K562 (cell line): Measurements from ENCODE around the gene THSD8. TPM values are rescaled to one million over a fixed set of nuclear protein-coding genes. Genes with fewer than 3 reads are reported as not detected.

Experiments used
- CBX3 ChIP-seq, 2 experiments: IDR thresholded peaks; 1 replicate in 1 of 2; 2 replicates in 1 of 2; pipeline ENCODE4 v1.6.1; 2012; ENCODE audit warnings: inconsistent platforms in 2 of 2, low read length in 2 of 2, borderline replicate concordance in 1 of 2, control low read depth in 1 of 2
- FOXA3 ChIP-seq, 2 experiments: fragments of 450-650 bp in 1 of 2; sonication (generic) in 1 of 2; formaldehyde crosslinking; IDR thresholded peaks in 1 of 2; conservative IDR thresholded peaks in 1 of 2; 2 replicates each; pipeline versions ENCODE4 v1.4.0 to v1.8.0; 2020 to 2022; ENCODE audit warnings: mild to moderate bottlenecking in 2 of 2, missing genetic modification reagents in 1 of 2
- KLF6 ChIP-seq: fragments of 250-450 bp; sonication (Bioruptor Pico); IDR thresholded peaks from 2 replicates; pipeline ENCODE4 v1.4.0; 2020; ENCODE audit warnings: mild to moderate bottlenecking, moderate library complexity, borderline replicate concordance
- MTA1 ChIP-seq: fragments of 450-650 bp; IDR thresholded peaks from 2 replicates; pipeline ENCODE4 v1.6.1; 2017; ENCODE audit warnings: borderline replicate concordance
- MYNN ChIP-seq, 2 experiments: sonication (generic); formaldehyde crosslinking in 1 of 2; IDR thresholded peaks; 2 replicates each; pipeline versions ENCODE4 v1.5.0 to v1.6.1; 2016 to 2020; ENCODE audit warnings: antibody characterized with exemption in 1 of 2, missing genetic modification reagents in 1 of 2
- POLR2AphosphoS5 ChIP-seq: IDR thresholded peaks from 2 replicates; pipeline ENCODE4 v1.6.1; 2011; ENCODE audit warnings: mild to moderate bottlenecking, low read depth, low read length, moderate library complexity; ENCODE audit not compliant: control insufficient read depth, insufficient read depth
- RAD21 ChIP-seq, 2 experiments: fragments of 250-450 bp in 1 of 2; fragments of 450-650 bp in 1 of 2; sonication (Bioruptor Pico) in 1 of 2; formaldehyde crosslinking in 1 of 2; IDR thresholded peaks in 1 of 2; conservative IDR thresholded peaks in 1 of 2; 2 replicates each; pipeline versions ENCODE4 v1.4.0 to v1.8.0; 2020 to 2022; ENCODE audit warnings: mild to moderate bottlenecking in 2 of 2, moderate library complexity in 1 of 2
- ZNF134 ChIP-seq: fragments of 250-450 bp; sonication (Bioruptor Pico); conservative IDR thresholded peaks from 2 replicates; pipeline ENCODE4 v1.4.0; 2020
- ZNF707 ChIP-seq: fragments of 250-450 bp; sonication (Bioruptor Pico); conservative IDR thresholded peaks from 2 replicates; pipeline ENCODE4 v1.8.0; 2022; ENCODE audit warnings: inconsistent platforms, mild to moderate bottlenecking, moderate library complexity
- polyA plus RNA-seq, 8 experiments: library from polyadenylated mRNA; depleted of rRNA in 4 of 8; stranded (reverse) in 5 of 8; unstranded in 3 of 8; fragments of >200 nt; fragmentation: Nextera tagmentation in 2 of 8; fragmentation: Illumina TruSeq in 1 of 8; extraction: Ambion mirVana in 2 of 8; extraction: Trizol in 1 of 8; gene quantifications; 2 replicates each; pipeline versions ENCODE4 v1.2.1 to v1.2.3, GENCODE V29; 2011 to 2014; ENCODE audit warnings: inconsistent platforms in 1 of 8, missing spikeins in 1 of 8
- total RNA-seq, 7 experiments: library from RNA; depleted of rRNA in 6 of 7; stranded (reverse); fragments of >200 nt in 6 of 7; fragmentation: Illumina TruSeq in 2 of 7; extraction: Trizol in 2 of 7; gene quantifications; 2 replicates each; pipeline versions ENCODE4 v1.2.1 to v1.2.3, GENCODE V29; 2011 to 2021; ENCODE audit warnings: low replicate concordance in 1 of 7
- TF ChIP-seq, protein P1 (sequence below): fragments of 150-350 bp; IDR thresholded peaks from 2 replicates; pipeline ENCODE4 v1.6.1; 2014; ENCODE audit warnings: low read depth, mild to moderate bottlenecking, low read length, borderline replicate concordance
- TF ChIP-seq, protein P2 (sequence below): fragments of 450-650 bp; formaldehyde crosslinking; conservative IDR thresholded peaks from 2 replicates; pipeline ENCODE4 v1.4.0; 2022; ENCODE audit warnings: mild to moderate bottlenecking, missing genetic modification characterization
- TF ChIP-seq, protein P3 (sequence below), 2 experiments: IDR thresholded peaks; 2 replicates each; pipeline ENCODE4 v1.6.1; 2012; ENCODE audit warnings: improper control_type of control experiment in 2 of 2, low read depth in 2 of 2, low read length in 2 of 2, borderline replicate concordance in 1 of 2
- TF ChIP-seq, protein P4 (sequence below): fragments of 250-450 bp; sonication (Bioruptor Pico); IDR thresholded peaks from 2 replicates; pipeline ENCODE4 v1.4.0; 2020; ENCODE audit warnings: mild to moderate bottlenecking, moderate library complexity, borderline replicate concordance
- TF ChIP-seq, protein P5 (sequence below): sonication (generic); formaldehyde crosslinking; IDR thresholded peaks from 2 replicates; pipeline ENCODE4 v1.8.0; 2022; ENCODE audit warnings: missing genetic modification reagents, mild to moderate bottlenecking, moderate library complexity, borderline replicate concordance

THSD8 gene
- total and polyA plus RNA-seq, 9 of the 15 experiments (the other 6 are each of a cell fraction or from before 2014, with no cell fraction given): 8.4 to 42.4 (median 19.9) TPM; not detected in 2

DNA sequence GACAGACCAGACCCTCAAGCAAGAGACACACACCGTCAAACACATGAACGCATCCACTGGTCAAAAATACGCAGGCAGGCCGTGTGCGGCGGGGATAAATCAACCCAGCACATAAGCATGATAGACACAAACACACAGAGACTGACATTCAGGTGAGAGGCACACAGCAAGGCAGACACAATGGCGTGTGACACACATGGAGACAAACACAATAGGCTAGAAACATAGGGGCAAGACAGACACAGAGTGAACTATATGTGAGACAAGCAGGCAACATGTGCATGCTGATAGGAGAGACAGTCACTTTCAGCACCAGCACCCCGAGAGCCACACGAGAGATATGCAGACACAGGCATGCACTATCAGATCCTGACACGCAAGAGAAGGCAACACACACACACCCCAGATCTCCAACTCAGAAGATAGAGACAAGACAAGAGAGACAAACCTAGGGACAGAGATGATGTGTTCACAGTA lies 17.4 kb upstream of the THSD8 start (continued):
- TF ChIP-seq, protein P1, sequence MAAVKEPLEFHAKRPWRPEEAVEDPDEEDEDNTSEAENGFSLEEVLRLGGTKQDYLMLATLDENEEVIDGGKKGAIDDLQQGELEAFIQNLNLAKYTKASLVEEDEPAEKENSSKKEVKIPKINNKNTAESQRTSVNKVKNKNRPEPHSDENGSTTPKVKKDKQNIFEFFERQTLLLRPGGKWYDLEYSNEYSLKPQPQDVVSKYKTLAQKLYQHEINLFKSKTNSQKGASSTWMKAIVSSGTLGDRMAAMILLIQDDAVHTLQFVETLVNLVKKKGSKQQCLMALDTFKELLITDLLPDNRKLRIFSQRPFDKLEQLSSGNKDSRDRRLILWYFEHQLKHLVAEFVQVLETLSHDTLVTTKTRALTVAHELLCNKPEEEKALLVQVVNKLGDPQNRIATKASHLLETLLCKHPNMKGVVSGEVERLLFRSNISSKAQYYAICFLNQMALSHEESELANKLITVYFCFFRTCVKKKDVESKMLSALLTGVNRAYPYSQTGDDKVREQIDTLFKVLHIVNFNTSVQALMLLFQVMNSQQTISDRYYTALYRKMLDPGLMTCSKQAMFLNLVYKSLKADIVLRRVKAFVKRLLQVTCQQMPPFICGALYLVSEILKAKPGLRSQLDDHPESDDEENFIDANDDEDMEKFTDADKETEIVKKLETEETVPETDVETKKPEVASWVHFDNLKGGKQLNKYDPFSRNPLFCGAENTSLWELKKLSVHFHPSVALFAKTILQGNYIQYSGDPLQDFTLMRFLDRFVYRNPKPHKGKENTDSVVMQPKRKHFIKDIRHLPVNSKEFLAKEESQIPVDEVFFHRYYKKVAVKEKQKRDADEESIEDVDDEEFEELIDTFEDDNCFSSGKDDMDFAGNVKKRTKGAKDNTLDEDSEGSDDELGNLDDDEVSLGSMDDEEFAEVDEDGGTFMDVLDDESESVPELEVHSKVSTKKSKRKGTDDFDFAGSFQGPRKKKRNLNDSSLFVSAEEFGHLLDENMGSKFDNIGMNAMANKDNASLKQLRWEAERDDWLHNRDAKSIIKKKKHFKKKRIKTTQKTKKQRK: no peak
- TF ChIP-seq RAD21 (CRISPR knock-in tag; conservative IDR thresholded peaks at IDR 0.05 in 1 of 2, IDR thresholded peaks at IDR 0.05 in 1 of 2) (0 out of 4 replicates have a peak, but pooled peaks of 1 of the 2 experiments have one; percentile 4), ZNF134 (CRISPR knock-in tag) (no peak), CBX3 (IDR thresholded peaks at IDR 0.05; ENCODE audit: borderline replicate concordance in 1 of 2, low read length in 2 of 2) (peak in 1 of 2 experiments; percentile 55; a peak in 1 of 3 replicates), KLF6 (CRISPR knock-in tag) (peak; percentile 7; the same call in 1 of the 2 replicates), POLR2AphosphoS5 (peak; percentile 89), ZNF707 (CRISPR knock-in tag) (no peak), FOXA3 (CRISPR knock-in tag; conservative IDR thresholded peaks at IDR 0.05 in 1 of 2, IDR thresholded peaks at IDR 0.05 in 1 of 2) (no peak; a peak in 1 of 4 replicates), MYNN (IDR thresholded peaks at IDR 0.05) (peak; percentile 86; the same call in 1 of the 2 replicates), MYNN (CRISPR knock-in tag; IDR thresholded peaks at IDR 0.05) (no peak), MTA1 (peak; percentile 84)
- TF ChIP-seq, protein P2, sequence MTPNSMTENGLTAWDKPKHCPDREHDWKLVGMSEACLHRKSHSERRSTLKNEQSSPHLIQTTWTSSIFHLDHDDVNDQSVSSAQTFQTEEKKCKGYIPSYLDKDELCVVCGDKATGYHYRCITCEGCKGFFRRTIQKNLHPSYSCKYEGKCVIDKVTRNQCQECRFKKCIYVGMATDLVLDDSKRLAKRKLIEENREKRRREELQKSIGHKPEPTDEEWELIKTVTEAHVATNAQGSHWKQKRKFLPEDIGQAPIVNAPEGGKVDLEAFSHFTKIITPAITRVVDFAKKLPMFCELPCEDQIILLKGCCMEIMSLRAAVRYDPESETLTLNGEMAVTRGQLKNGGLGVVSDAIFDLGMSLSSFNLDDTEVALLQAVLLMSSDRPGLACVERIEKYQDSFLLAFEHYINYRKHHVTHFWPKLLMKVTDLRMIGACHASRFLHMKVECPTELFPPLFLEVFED: 0 out of 2 replicates have a peak, but pooled peaks have one; percentile 11
- TF ChIP-seq, protein P3, sequence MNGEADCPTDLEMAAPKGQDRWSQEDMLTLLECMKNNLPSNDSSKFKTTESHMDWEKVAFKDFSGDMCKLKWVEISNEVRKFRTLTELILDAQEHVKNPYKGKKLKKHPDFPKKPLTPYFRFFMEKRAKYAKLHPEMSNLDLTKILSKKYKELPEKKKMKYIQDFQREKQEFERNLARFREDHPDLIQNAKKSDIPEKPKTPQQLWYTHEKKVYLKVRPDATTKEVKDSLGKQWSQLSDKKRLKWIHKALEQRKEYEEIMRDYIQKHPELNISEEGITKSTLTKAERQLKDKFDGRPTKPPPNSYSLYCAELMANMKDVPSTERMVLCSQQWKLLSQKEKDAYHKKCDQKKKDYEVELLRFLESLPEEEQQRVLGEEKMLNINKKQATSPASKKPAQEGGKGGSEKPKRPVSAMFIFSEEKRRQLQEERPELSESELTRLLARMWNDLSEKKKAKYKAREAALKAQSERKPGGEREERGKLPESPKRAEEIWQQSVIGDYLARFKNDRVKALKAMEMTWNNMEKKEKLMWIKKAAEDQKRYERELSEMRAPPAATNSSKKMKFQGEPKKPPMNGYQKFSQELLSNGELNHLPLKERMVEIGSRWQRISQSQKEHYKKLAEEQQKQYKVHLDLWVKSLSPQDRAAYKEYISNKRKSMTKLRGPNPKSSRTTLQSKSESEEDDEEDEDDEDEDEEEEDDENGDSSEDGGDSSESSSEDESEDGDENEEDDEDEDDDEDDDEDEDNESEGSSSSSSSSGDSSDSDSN (IDR thresholded peaks at IDR 0.05; ENCODE audit: borderline replicate concordance in 1 of 2, low read depth in 2 of 2, low read length in 2 of 2): 0 out of 4 replicates have a peak, but pooled peaks of 1 of the 2 experiments have one; percentile 23
- TF ChIP-seq, protein P4, sequence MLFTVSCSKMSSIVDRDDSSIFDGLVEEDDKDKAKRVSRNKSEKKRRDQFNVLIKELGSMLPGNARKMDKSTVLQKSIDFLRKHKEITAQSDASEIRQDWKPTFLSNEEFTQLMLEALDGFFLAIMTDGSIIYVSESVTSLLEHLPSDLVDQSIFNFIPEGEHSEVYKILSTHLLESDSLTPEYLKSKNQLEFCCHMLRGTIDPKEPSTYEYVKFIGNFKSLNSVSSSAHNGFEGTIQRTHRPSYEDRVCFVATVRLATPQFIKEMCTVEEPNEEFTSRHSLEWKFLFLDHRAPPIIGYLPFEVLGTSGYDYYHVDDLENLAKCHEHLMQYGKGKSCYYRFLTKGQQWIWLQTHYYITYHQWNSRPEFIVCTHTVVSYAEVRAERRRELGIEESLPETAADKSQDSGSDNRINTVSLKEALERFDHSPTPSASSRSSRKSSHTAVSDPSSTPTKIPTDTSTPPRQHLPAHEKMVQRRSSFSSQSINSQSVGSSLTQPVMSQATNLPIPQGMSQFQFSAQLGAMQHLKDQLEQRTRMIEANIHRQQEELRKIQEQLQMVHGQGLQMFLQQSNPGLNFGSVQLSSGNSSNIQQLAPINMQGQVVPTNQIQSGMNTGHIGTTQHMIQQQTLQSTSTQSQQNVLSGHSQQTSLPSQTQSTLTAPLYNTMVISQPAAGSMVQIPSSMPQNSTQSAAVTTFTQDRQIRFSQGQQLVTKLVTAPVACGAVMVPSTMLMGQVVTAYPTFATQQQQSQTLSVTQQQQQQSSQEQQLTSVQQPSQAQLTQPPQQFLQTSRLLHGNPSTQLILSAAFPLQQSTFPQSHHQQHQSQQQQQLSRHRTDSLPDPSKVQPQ (CRISPR knock-in tag): no peak
- TF ChIP-seq, protein P5, sequence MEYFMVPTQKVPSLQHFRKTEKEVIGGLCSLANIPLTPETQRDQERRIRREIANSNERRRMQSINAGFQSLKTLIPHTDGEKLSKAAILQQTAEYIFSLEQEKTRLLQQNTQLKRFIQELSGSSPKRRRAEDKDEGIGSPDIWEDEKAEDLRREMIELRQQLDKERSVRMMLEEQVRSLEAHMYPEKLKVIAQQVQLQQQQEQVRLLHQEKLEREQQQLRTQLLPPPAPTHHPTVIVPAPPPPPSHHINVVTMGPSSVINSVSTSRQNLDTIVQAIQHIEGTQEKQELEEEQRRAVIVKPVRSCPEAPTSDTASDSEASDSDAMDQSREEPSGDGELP (CRISPR knock-in tag): peak; percentile 82
